Ramos (cell line): ENCODE results near the gene SRGAP2C.
"Not testable (repeated sequence)": the region's sequence is repeated elsewhere in the genome, so short reads cannot be mapped to it uniquely, and the experiment has no call there.

Experiments
- in situ Hi-C: fragments of 300-500 bp; cut with MboI; formaldehyde crosslinking; loops from one replicate; pipeline ENCODE4 v1.14.3; 2022; ENCODE audit warnings: low sequenced_read_pairs; ENCODE audit not compliant: unreplicated experiment

The SRGAP2C gene

GRCh38 chr1:121184290-121185127, at the start of gene SRGAP2C, which contains the start of gene FAM72B:
SRGAP2C (plus strand) TSS chr1:121184975; CDS start chr1:121187447, 2,472 bp downstream.
FAM72B (minus strand) TSS chr1:121184340; CDS start chr1:121183489, 851 bp downstream.
- in situ Hi-C loops = not testable (repeated sequence)

GRCh38 chr1:121140393-121140792, 44.4 kb upstream of the SRGAP2C start:
- in situ Hi-C loops = not testable (repeated sequence)

GRCh38 chr1:121148489-121149190, 36.1 kb upstream of the SRGAP2C start:
- in situ Hi-C loops = not testable (repeated sequence)

- in situ Hi-C loops = not testable (repeated sequence)
Observed at GRCh38 chr1:121151294-121151693, 33.5 kb upstream of the SRGAP2C start.

GRCh38 chr1:121152788-121153187, 32.0 kb upstream of the SRGAP2C start:
- in situ Hi-C loops = not testable (repeated sequence)

GRCh38 chr1:121154811-121155210, 30.0 kb upstream of the SRGAP2C start:
- in situ Hi-C loops = not testable (repeated sequence)

GRCh38 chr1:121155671-121156358, 29.0 kb upstream of the SRGAP2C start:
- in situ Hi-C loops = not testable (repeated sequence)

- in situ Hi-C loops = not testable (repeated sequence)
Observed at GRCh38 chr1:121156958-121157603, 27.7 kb upstream of the SRGAP2C start.

GRCh38 chr1:121157609-121158008, 27.2 kb upstream of the SRGAP2C start:
- in situ Hi-C loops = not testable (repeated sequence)

- in situ Hi-C loops = not testable (repeated sequence)
Observed at GRCh38 chr1:121160118-121160517, 24.7 kb upstream of the SRGAP2C start.

- in situ Hi-C loops = not testable (repeated sequence)
Observed at GRCh38 chr1:121161199-121161901, 23.4 kb upstream of the SRGAP2C start.

GRCh38 chr1:121163850-121164757, 20.7 kb upstream of the SRGAP2C start:
- in situ Hi-C loops = not testable (repeated sequence)

- in situ Hi-C loops = not testable (repeated sequence)
Observed at GRCh38 chr1:121165296-121165695, 19.5 kb upstream of the SRGAP2C start.

- in situ Hi-C loops = not testable (repeated sequence)
Observed at GRCh38 chr1:121167225-121167738, 17.5 kb upstream of the SRGAP2C start.

GRCh38 chr1:121168152-121168668, 16.6 kb upstream of the SRGAP2C start:
- in situ Hi-C loops = not testable (repeated sequence)

GRCh38 chr1:121176649-121177048, 8.1 kb upstream of the SRGAP2C start:
- in situ Hi-C loops = not testable (repeated sequence)

- in situ Hi-C loops = not testable (repeated sequence)
Observed at GRCh38 chr1:121178197-121178596, 6.6 kb upstream of the SRGAP2C start.

- in situ Hi-C loops = not testable (repeated sequence)
Observed at GRCh38 chr1:121183867-121184266, 908 bp upstream of the SRGAP2C start.
